HuH-7.5 (cell line): ENCODE results near the gene RTKN2.
"Not testable (repeated sequence)": the region's sequence is repeated elsewhere in the genome, so short reads cannot be mapped to it uniquely, and the experiment has no call there.

ENCODE experiments used
- DNase-seq: peaks from one replicate; pipeline ENCODE4 v3.0.0; 2011; ENCODE audit warnings: low spot score

RTKN2 gene, protein sequence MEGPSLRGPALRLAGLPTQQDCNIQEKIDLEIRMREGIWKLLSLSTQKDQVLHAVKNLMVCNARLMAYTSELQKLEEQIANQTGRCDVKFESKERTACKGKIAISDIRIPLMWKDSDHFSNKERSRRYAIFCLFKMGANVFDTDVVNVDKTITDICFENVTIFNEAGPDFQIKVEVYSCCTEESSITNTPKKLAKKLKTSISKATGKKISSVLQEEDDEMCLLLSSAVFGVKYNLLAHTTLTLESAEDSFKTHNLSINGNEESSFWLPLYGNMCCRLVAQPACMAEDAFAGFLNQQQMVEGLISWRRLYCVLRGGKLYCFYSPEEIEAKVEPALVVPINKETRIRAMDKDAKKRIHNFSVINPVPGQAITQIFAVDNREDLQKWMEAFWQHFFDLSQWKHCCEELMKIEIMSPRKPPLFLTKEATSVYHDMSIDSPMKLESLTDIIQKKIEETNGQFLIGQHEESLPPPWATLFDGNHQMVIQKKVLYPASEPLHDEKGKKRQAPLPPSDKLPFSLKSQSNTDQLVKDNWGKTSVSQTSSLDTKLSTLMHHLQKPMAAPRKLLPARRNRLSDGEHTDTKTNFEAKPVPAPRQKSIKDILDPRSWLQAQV

DNA sequence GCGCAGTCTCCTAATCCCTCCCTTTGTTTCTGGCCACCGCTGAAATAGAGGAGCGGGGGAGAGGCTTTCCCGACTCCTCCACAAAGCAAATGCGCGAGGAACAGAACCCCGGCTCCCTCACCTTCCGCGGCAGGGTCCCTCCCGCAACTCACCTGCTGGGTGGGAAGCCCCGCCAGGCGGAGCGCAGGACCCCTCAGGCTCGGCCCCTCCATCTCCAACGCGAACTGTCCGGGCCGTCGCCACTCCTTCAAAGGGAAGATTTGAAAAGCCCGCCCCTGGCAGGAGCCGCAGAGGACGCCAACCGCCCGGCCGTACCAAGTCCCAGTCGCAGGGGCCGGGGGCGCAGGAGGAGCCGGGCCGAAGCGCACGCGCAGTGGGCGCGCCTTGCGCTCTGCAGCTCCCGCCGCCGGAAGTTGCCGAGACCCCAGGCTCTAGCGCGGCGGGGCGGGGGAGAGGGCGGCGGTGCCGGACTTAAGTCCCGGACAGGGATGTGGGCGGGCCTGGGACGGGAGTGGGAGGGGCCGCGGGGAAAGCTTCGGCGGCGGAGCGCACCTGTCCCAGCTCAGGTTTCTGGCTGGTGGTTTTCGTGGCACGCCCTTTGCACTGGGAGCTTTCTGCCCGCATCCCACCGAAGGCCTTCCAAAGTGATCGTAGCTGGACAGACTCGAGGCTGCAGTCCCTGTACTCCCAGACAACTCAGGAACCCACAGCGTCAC, at the start of gene RTKN2:
Gene RTKN2, minus strand, starts transcription at position 446 of the 716 bp plus-strand sequence. Its CDS starts 234 bp downstream, at position 212.
- peak; percentile 69 for DNase-seq

GRCh38 chr10:62317257-62317656, 48.6 kb upstream of the RTKN2 start:
- no peak for DNase-seq

GRCh38 chr10:62309254-62309653, 40.6 kb upstream of the RTKN2 start:
- no peak for DNase-seq

DNA sequence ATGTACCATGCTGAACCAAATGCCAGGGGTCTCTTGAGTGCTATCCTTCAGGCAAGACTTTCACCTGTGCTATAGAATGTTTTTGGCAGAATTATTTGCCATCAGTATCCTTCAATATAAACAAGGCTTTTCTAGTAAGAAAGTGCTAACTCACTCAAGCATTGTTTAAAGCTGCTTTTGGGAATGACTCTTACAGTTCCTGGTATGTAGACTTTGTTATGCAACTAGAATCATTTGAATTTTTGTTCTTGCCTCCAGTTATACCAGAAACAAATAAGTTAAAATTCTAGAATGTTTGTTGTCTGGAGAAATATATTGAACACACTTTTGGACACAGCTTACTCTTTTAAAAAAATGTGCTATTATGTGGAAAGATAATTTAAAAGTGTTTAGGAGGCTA, 39.5 kb upstream of the RTKN2 start:
- no peak for DNase-seq

DNA sequence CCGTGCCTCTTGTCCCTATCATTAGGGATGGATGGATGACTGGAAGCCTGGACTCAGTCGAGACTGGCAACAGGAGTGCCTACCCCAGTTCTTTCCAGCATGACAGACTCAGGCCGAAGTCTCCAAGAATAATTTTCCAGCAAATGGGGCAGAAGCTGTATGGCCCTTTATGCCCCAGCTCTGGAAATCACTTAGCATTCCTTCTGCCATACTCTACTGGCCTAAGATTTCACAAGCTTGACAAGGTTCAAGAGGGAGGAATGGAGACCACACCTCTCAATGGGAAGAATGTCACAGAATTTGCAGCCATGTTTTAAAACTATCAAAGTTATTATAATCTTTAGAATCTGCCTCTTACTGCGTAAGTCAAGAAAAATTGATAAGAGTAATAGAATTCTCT, 39.0 kb upstream of the RTKN2 start:
- DNase-seq: no peak

GRCh38 chr10:62306663-62307062, 38.0 kb upstream of the RTKN2 start:
- DNase-seq: no peak

DNA sequence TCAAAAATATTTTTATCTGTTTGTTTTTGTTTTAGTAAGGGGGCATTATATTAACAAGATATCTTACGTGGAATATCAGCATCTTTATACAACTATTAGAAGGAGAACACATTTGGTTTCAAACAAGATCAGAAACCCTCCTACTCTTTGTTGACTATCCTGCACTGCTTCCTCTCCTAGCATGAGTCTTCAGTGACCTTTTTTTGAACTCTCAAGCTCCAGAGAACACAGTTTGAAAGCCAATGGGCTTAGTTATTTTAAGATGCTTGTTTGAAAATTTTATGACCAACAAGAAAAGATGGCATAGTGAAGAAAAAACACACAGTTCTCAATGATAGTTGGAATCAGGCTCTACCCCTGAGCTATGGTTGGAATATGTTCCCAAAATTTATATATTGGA, 37.2 kb upstream of the RTKN2 start:
- DNase-seq: no peak

DNA sequence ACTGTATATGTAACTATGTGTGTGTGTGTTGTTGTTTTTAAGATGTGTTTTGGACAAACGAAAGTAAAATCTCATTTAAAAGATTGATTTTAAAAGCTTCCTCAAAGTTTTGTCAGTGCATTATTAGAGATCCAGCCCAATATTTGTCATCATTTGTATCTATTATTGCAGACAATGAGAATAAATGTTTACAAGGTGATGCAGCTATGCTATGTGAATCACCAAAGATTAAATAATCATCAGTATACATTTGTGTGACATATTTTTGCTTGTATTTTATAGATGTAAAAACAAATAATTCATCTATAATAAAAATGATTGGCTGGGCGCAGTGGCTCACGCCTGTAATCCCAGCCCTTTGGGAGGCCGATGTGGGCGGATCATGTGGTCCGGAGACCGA, 35.3 kb upstream of the RTKN2 start:
- no peak for DNase-seq

DNA sequence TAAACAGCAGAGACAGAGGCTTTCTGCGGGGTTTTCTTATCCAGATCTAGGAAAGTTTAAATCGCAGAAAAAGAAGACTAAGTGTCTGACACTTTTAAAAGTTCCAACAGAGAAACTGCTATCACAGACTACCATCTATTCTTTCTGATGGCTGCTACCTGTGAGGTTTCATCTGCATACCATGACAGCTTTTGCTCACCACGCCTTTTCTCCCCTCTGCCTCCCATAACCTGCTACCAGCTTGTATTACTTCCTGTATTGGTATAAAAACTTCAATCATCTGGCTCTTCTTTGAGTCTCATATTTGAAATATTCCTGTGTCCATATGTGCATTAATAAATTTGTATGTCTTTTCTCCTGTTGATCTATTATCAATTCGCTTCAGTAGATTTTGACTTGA, 34.1 kb upstream of the RTKN2 start:
- no peak for DNase-seq

DNA sequence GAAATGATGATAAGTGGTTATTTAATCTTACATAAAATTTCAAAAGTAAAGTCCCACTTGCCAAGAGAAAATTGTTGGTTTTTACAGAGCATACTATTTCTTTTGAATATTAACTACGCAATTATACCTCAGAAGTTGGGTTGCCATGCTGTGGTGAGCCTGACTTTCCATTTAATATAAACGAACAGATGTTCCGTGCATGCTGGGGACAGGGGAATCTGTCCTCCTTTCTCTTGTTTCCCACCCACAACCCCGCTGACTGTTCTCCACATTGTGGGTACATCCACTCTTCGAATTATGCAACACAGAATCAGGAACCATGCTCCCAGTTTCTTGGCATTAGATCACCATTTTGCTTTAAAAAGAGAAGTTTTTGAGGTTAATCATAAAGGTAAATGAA, 29.2 kb upstream of the RTKN2 start:
- DNase-seq: no peak

DNA sequence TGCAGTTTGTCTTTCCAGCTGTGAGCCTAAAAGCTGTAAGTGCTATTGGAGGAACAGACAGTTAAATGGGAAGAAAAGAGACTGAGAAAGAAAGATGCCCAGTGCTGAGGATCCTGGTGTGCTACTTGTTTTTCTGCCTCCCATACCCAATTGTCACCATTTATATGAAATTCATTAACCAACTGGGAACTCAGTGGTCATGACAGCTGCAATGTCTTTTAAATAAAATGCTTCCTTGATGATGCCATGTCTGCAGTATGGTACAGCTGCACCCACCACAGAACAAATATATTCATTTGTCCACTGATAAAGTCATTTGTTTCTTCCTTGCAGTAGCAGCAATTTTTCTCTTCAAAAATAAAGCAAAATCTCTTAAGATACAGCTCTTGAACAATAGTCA, 15.6 kb upstream of the RTKN2 start:
- DNase-seq: no peak

DNA sequence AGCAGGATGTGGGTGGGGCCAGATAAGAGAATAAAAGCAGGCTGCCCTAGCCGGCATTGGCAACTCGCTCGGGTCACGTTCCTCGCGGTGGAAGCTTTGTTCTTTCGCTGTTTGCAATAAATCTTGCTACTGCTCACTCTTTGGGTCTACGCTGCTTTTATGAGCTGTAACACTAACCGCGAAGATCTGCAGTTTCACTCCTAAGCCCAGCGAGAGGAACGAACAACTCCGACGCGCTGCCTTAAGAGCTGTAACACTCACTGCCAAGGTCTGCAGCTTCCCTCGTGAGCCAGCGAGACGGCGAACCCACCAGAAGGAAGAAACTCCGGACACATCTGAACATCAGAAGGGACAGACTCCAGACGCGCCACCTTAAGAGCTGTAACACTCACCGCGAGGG, 12.7 kb upstream of the RTKN2 start:
- not testable (repeated sequence) for DNase-seq

GRCh38 chr10:62280392-62280791, 11.7 kb upstream of the RTKN2 start:
- not testable (repeated sequence) for DNase-seq

- no peak for DNase-seq
Measured at GRCh38 chr10:62278441-62278910, 9.8 kb upstream of the RTKN2 start.

DNA sequence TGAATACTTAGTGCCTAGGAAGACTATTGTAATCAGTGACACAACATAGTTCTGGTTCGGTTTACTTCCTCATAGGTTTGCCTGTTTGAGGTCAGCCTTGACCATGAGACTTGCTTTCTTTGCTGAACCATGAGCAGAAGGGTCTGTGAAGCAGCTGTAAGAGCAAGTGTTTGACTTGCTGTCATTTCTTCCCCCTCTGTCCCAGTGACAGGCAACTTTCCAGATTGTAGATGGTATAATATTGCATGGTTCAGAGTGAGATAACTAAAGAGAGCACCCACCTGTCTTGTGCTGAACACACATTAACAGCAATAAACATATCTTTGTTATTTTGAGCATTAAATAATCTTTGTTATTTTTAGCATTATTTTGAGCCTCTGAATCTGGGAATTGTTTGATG, 9.3 kb upstream of the RTKN2 start:
- no peak for DNase-seq

- DNase-seq: no peak
Measured at GRCh38 chr10:62270020-62270419, 1.4 kb upstream of the RTKN2 start.

DNA sequence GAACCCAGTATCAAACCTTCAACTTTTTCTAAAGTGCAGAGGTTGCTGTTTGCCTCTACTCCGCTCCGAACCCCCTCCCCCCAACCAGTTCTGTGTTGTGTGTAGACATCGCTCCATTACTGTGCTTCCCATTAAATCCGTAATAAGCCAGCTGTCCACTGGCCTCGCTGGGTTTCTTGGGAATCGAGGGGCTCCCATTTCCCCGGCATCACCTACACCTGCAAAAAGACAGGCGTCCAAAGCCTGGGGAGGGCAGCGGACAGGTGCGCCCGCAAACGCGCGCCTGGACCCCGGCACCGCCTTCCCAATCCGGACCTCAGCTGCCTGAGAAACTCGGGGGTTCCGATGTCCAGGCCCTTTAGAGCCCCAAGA, 631 bp downstream of the RTKN2 start:
- DNase-seq: no peak

DNA sequence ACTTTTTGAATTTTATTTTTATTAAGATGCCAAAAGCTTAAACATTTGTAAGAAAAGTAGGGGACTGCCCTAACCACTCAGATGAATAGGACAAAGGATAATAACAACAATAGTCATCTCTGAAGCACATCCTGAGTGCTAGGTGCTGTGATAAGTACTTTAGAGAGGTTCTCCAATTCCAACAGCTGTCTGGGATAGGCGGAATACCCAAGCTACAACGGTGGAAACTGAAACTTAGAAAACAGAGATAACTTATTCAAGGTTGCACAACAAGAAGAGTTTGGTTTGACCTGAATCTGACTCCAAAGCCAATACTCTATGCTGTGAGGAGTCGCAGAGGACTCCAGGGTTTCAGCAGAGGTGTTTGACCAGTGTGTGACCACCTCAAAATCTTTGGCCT, 2.0 kb downstream of the RTKN2 start:
- DNase-seq: no peak

DNA sequence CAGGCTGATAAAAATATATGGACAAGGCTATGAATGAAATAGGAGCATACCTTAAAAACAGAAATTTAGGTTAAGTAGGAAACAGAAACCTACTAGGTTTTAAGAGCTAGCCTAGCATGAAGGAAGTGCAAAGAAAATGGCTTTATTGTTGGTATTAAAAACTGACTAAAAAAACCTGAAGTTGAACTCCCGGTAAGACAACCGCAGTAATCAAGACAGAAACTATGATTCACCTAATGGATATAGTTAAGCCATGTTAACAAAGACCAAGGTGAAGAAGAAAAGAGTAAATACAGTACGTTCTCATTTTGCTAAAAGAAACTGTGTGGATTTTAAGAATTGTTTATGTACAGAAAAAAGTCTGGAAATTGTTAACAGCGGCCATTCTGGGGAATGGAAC, 2.5 kb downstream of the RTKN2 start:
- DNase-seq: no peak

DNA sequence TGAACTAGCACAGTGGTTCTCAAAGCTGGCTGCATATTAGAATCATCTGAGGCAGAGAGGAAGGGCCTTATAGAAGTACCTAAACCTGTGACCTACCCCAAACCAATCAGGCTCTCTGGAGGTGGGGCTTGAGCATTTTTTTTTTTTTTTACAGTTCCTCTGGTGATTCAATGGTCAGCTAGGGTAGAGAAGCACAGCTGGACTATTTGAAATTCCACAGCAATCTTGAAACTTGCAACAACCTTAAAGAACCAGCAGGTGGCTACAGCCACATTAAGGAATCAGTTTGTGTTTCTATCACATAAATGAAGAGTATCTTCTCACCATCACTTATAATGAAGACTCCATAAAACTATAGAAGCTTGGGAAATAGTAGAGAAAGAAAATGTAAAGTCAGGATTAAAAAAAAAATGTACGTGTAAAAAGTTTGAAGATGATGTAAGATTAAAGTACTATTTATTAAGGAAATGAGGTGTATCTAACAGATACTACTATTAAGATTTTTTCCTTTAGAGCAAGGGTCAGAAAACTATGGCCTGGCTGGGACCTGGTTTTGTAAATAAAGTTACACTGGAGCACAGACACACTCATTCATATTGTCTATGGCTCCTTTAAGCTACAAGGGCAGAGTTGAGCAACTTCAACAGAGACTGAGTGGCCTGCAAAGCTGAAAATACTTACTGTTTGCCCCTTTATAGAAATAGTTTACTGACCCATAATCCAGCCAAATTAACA, 3.8 kb downstream of the RTKN2 start:
- DNase-seq: peak; percentile 20

DNA sequence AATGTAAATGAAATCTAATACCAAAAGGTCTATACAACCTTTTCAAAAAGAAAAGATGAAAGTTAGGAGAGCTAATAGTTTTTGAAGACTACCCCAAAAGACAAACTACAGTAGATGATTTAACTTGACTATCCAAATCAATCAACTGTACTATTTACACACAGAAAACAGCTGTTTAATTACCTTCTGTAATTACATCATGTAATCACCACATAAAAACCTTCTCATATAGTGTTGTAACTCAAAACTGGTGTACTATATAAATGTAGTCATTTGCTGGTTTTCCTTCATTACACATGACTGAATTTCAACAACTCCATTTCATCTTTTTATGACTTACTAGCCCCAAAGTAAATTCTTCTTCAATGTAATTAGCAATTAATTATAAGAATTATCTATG, 4.5 kb downstream of the RTKN2 start:
- DNase-seq: no peak

GRCh38 chr10:62261666-62262065, 7.0 kb downstream of the RTKN2 start:
- no peak for DNase-seq
